ENCODE data around the gene PLAC9. TPM values are rescaled to one million over a fixed set of nuclear protein-coding genes. Genes with fewer than 3 reads are reported as not detected.

Gene PLAC9
- polyA plus RNA-seq, 1 donor, result 59.1 TPM

GRCh38 chr10:80183436-80183835, 50.9 kb downstream of the PLAC9 start:
- no peak for DNase-seq (ENCODE audit: low read depth)

GRCh38 chr10:80184291-80184690, 51.8 kb downstream of the PLAC9 start:
- DNase-seq (ENCODE audit: low read depth), result no peak

GRCh38 chr10:80185578-80186299, 53.2 kb downstream of the PLAC9 start:
- no peak for DNase-seq (ENCODE audit: low read depth)

- DNase-seq (ENCODE audit: low read depth), result no peak
These were observed 54.0 kb downstream of the PLAC9 start for GRCh38 chr10:80186364-80187012.

- DNase-seq (ENCODE audit: low read depth), result no peak
These were observed 54.5 kb downstream of the PLAC9 start for GRCh38 chr10:80187060-80187459.

GRCh38 chr10:80187465-80188409, 55.2 kb downstream of the PLAC9 start:
- DNase-seq (ENCODE audit: low read depth), result no peak

GRCh38 chr10:80188713-80189112, 56.2 kb downstream of the PLAC9 start:
- no peak for DNase-seq (ENCODE audit: low read depth)

GRCh38 chr10:80191589-80192270, 59.2 kb downstream of the PLAC9 start:
- DNase-seq (ENCODE audit: low read depth), result no peak

GRCh38 chr10:80192553-80192952, 60.0 kb downstream of the PLAC9 start:
- DNase-seq (ENCODE audit: low read depth), result no peak

- no peak for DNase-seq (ENCODE audit: low read depth)
These were observed 62.0 kb downstream of the PLAC9 start for GRCh38 chr10:80194373-80195045.

Other genes with a start within 250 kb of the PLAC9 start
- gene SFTPD, start 183.6 kb upstream of the PLAC9 start, polyA plus RNA-seq (ENCODE audit: insufficient read length), result 1.5 TPM
- gene TMEM254, start 54.1 kb upstream of the PLAC9 start, polyA plus RNA-seq (ENCODE audit: insufficient read length), result 13.9 TPM
- 95.1 TPM for gene ANXA11, start 72.8 kb downstream of the PLAC9 start, polyA plus RNA-seq (ENCODE audit: insufficient read length)
- gene MAT1A, start 156.9 kb downstream of the PLAC9 start, polyA plus RNA-seq (ENCODE audit: insufficient read length), result not detected
- not detected for gene DYDC1, start 224.0 kb downstream of the PLAC9 start, polyA plus RNA-seq (ENCODE audit: insufficient read length)
- gene DYDC2, start 224.1 kb downstream of the PLAC9 start, polyA plus RNA-seq (ENCODE audit: insufficient read length), result not detected